Measurements from ENCODE around the gene TXNDC12. TPM values are rescaled to one million over a fixed set of nuclear protein-coding genes. Genes with fewer than 3 reads are reported as not detected.
"Not testable (repeated sequence)": the region's sequence is repeated elsewhere in the genome, so short reads cannot be mapped to it uniquely, and the experiment has no call there.

The TXNDC12 gene
- total and polyA plus RNA-seq, 5 donors from 2014 or later, result 39.9 to 114 (median 90.2) TPM

DNA sequence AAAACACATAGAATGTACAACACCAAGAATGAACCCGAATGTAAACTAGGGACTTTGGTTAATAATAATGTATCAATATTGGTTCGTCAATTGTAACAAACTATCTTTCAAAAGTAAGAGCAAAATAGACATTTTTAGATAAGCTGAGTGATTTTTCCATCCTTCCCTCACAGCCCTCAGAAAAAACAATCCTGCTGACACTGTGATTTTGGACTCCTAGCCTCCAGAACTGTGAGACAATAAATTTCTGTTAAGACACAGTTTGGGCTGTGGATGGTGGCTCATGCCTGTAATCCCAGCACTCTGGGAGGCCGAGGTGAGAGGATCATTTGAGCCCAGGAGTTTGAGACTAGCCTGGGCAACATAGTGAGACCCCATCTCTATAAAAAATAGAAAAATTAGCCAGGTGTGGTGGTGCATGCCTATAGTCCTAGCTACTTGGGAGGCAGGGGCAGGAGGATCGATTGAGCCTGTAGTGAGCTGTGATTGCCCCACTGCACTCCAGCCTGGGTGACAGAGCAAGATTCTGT, 9.3 kb downstream of the TXNDC12 start:
- H3K27me3 Mint-ChIP-seq; H3K9me3 Mint-ChIP-seq; H3K9me3 ChIP-seq (ENCODE audit: control insufficient read depth in 2 of 2, low read length in 2 of 2); DNase-seq; H3K36me3 ChIP-seq (ENCODE audit: control insufficient read depth, insufficient read depth, low read length); H3K27ac ChIP-seq (ENCODE audit: insufficient read depth, low read length, poor library complexity, severe bottlenecking); ATAC-seq (ENCODE audit: low read depth in 2 of 2); H3K4me1 ChIP-seq (ENCODE audit: control insufficient read depth, insufficient read depth, low read length, poor library complexity, severe bottlenecking); H3K4me3 ChIP-seq (ENCODE audit: low read depth, low read length); H3K27me3 ChIP-seq (ENCODE audit: control insufficient read depth, insufficient read depth, low read length): not testable (repeated sequence)
- Mint-ChIP-seq H3K4me3 (peak overlapping the region in 1 of 4 donors; percentile 36), H3K4me1 (peaks cover 20 to 27% (median 23%) of the 10 kb centered on the region in 4 donors), H3K36me3 (peaks cover 35% of the 10 kb centered on the region), H3K27ac (peak overlapping the region in 1 of 3 donors; percentile 57)

GRCh38 chr1:52045236-52045635, 9.8 kb downstream of the TXNDC12 start:
- Histone ChIP-seq H3K36me3 (ENCODE audit: control insufficient read depth, insufficient read depth, low read length) (peaks cover 9% of the 10 kb centered on the region), H3K4me1 (ENCODE audit: control insufficient read depth, insufficient read depth, low read length, poor library complexity, severe bottlenecking) (no peaks in the 10 kb centered on the region), H3K9me3 (ENCODE audit: control insufficient read depth in 2 of 2, low read length in 2 of 2) (no peaks in the 10 kb centered on the region), H3K27ac (ENCODE audit: insufficient read depth, low read length, poor library complexity, severe bottlenecking) (no peak overlapping the region), H3K27me3 (ENCODE audit: control insufficient read depth, insufficient read depth, low read length) (no peaks in the 10 kb centered on the region), H3K4me3 (ENCODE audit: low read depth, low read length) (no peak overlapping the region)
- no peak for ATAC-seq (ENCODE audit: low read depth in 2 of 2)
- Mint-ChIP-seq H3K36me3 (peaks cover 31% of the 10 kb centered on the region), H3K4me1 (peaks cover 16 to 24% (median 21%) of the 10 kb centered on the region in 4 donors), H3K27me3 (no peaks in the 10 kb centered on the region), H3K9me3 (peaks cover 0 to 1% (median 0%) of the 10 kb centered on the region in 7 donors), H3K4me3 (no peak overlapping the region), H3K27ac (no peak overlapping the region)
- DNase-seq, result no peak

DNA sequence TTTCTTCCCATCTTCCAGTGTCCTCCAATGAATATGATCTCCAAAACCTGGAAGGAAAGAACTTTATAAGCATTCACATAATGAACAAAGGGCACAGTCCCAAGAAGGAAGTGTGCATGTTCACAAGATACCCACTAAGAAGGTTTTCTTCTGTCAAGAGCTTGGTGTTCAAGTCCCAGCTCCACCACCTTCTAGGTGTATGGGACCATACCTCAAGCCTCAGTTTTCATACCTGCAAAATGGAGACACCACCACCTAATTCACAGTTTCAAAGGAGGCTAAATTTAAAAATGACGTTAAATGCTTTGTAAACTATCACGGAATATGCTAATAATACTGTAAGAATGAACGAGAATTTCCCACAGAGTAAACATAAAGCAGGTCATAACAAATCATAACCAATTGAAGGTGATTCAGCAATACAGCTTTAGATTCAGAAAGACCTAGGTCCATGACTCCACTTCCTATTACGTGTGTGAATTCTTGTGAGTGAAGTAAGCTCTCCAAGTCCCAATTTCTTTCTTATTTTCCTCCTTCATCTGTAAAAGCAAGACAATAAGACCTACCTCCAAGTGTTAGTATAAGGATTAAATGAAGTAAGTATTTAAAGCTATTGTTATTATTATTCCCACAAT, 13.3 kb downstream of the TXNDC12 start:
- H3K4me3 Mint-ChIP-seq, result no peak overlapping the region
- no peak overlapping the region for H3K27ac Mint-ChIP-seq
- ATAC-seq (ENCODE audit: low read depth in 2 of 2) (no peak), DNase-seq (no peak)
- H3K4me1 Mint-ChIP-seq, result peaks cover 10 to 19% (median 16%) of the 10 kb centered on the region in 4 donors
- H3K36me3 Mint-ChIP-seq, result peaks cover 34% of the 10 kb centered on the region
- H3K27me3 ChIP-seq (ENCODE audit: control insufficient read depth, insufficient read depth, low read length), result no peaks in the 10 kb centered on the region
- H3K9me3 Mint-ChIP-seq, result peaks cover 0 to 1% (median 0%) of the 10 kb centered on the region in 7 donors
- peaks cover 25% of the 10 kb centered on the region for H3K36me3 ChIP-seq (ENCODE audit: control insufficient read depth, insufficient read depth, low read length)
- no peak overlapping the region for H3K4me3 ChIP-seq (ENCODE audit: low read depth, low read length)
- H3K9me3 ChIP-seq (ENCODE audit: control insufficient read depth in 2 of 2, low read length in 2 of 2), result no peaks in the 10 kb centered on the region
- H3K27ac ChIP-seq (ENCODE audit: insufficient read depth, low read length, poor library complexity, severe bottlenecking), result no peak overlapping the region
- H3K27me3 Mint-ChIP-seq, result no peaks in the 10 kb centered on the region
- no peaks in the 10 kb centered on the region for H3K4me1 ChIP-seq (ENCODE audit: control insufficient read depth, insufficient read depth, low read length, poor library complexity, severe bottlenecking)

- Mint-ChIP-seq H3K27ac (no peak overlapping the region), H3K36me3 (peaks cover 24% of the 10 kb centered on the region), H3K9me3 (no peaks in the 10 kb centered on the region), H3K27me3 (no peaks in the 10 kb centered on the region), H3K4me3 (no peak overlapping the region), H3K4me1 (peaks cover 9 to 15% (median 10%) of the 10 kb centered on the region in 4 donors)
- Histone ChIP-seq H3K27ac (ENCODE audit: insufficient read depth, low read length, poor library complexity, severe bottlenecking) (no peak overlapping the region), H3K4me1 (ENCODE audit: control insufficient read depth, insufficient read depth, low read length, poor library complexity, severe bottlenecking) (peaks cover 5% of the 10 kb centered on the region), H3K9me3 (ENCODE audit: control insufficient read depth in 2 of 2, low read length in 2 of 2) (no peaks in the 10 kb centered on the region), H3K4me3 (ENCODE audit: low read depth, low read length) (no peak overlapping the region), H3K27me3 (ENCODE audit: control insufficient read depth, insufficient read depth, low read length) (no peaks in the 10 kb centered on the region), H3K36me3 (ENCODE audit: control insufficient read depth, insufficient read depth, low read length) (peaks cover 25% of the 10 kb centered on the region)
- ATAC-seq (ENCODE audit: low read depth in 2 of 2), result no peak
- no peak for DNase-seq
Observed at GRCh38 chr1:52037909-52038308, 17.1 kb downstream of the TXNDC12 start.

- peaks cover 25% of the 10 kb centered on the region for H3K36me3 Mint-ChIP-seq
- H3K4me1 ChIP-seq (ENCODE audit: control insufficient read depth, insufficient read depth, low read length, poor library complexity, severe bottlenecking), result peaks cover 10% of the 10 kb centered on the region
- no peaks in the 10 kb centered on the region for H3K27me3 ChIP-seq (ENCODE audit: control insufficient read depth, insufficient read depth, low read length)
- no peak for DNase-seq
- no peak overlapping the region for H3K4me3 ChIP-seq (ENCODE audit: low read depth, low read length)
- ATAC-seq (ENCODE audit: low read depth in 2 of 2), result no peak
- no peak overlapping the region for H3K4me3 Mint-ChIP-seq
- no peaks in the 10 kb centered on the region for H3K9me3 Mint-ChIP-seq
- H3K27ac ChIP-seq (ENCODE audit: insufficient read depth, low read length, poor library complexity, severe bottlenecking), result no peak overlapping the region
- H3K27ac Mint-ChIP-seq, result no peak overlapping the region
- H3K4me1 Mint-ChIP-seq, result peaks cover 10 to 16% (median 12%) of the 10 kb centered on the region in 4 donors
- no peaks in the 10 kb centered on the region for H3K9me3 ChIP-seq (ENCODE audit: control insufficient read depth in 2 of 2, low read length in 2 of 2)
- peaks cover 25% of the 10 kb centered on the region for H3K36me3 ChIP-seq (ENCODE audit: control insufficient read depth, insufficient read depth, low read length)
- H3K27me3 Mint-ChIP-seq, result no peaks in the 10 kb centered on the region
Observed at GRCh38 chr1:52037402-52037814, 17.6 kb downstream of the TXNDC12 start.

GRCh38 chr1:52034050-52034384, 21.0 kb downstream of the TXNDC12 start:
- Histone ChIP-seq H3K27ac (ENCODE audit: insufficient read depth, low read length, poor library complexity, severe bottlenecking) (peak overlapping the region; percentile 91), H3K4me3 (ENCODE audit: low read depth, low read length) (peak overlapping the region; percentile 89), H3K27me3 (ENCODE audit: control insufficient read depth, insufficient read depth, low read length) (no peaks in the 10 kb centered on the region), H3K4me1 (ENCODE audit: control insufficient read depth, insufficient read depth, low read length, poor library complexity, severe bottlenecking) (peaks cover 33% of the 10 kb centered on the region), H3K36me3 (ENCODE audit: control insufficient read depth, insufficient read depth, low read length) (peaks cover 15% of the 10 kb centered on the region), H3K9me3 (ENCODE audit: control insufficient read depth in 2 of 2, low read length in 2 of 2) (no peaks in the 10 kb centered on the region)
- Mint-ChIP-seq H3K4me3 (peak overlapping the region; percentile 90 to 96 (median 93)), H3K27ac (peak overlapping the region; percentile 95 to 98 (median 97)), H3K9me3 (no peaks in the 10 kb centered on the region), H3K4me1 (peaks cover 34 to 46% (median 38%) of the 10 kb centered on the region in 4 donors), H3K27me3 (no peaks in the 10 kb centered on the region), H3K36me3 (peaks cover 24% of the 10 kb centered on the region)
- DNase-seq (no peak), ATAC-seq (ENCODE audit: low read depth in 2 of 2) (no peak)

- no peaks in the 10 kb centered on the region for H3K9me3 Mint-ChIP-seq
- Histone ChIP-seq H3K9me3 (ENCODE audit: control insufficient read depth in 2 of 2, low read length in 2 of 2) (no peaks in the 10 kb centered on the region), H3K4me1 (ENCODE audit: control insufficient read depth, insufficient read depth, low read length, poor library complexity, severe bottlenecking) (peaks cover 33% of the 10 kb centered on the region), H3K27me3 (ENCODE audit: control insufficient read depth, insufficient read depth, low read length) (no peaks in the 10 kb centered on the region), H3K4me3 (ENCODE audit: low read depth, low read length) (peak within 1 kb of the TSS; percentile 89), H3K36me3 (ENCODE audit: control insufficient read depth, insufficient read depth, low read length) (peaks cover 12% of the 10 kb centered on the region), H3K27ac (ENCODE audit: insufficient read depth, low read length, poor library complexity, severe bottlenecking) (peak within 1 kb of the TSS; percentile 91)
- peak within 1 kb of the TSS; percentile 95 to 98 (median 97) for H3K27ac Mint-ChIP-seq
- peak within 1 kb of the TSS; percentile 90 to 96 (median 93) for H3K4me3 Mint-ChIP-seq
- DNase-seq (peak; percentile 83 to 96 (median 89)), ATAC-seq (ENCODE audit: low read depth in 2 of 2) (peak; percentile 94 to 96)
- no peaks in the 10 kb centered on the region for H3K27me3 Mint-ChIP-seq
- peaks cover 34 to 46% (median 38%) of the 10 kb centered on the region in 4 donors for H3K4me1 Mint-ChIP-seq
- H3K36me3 Mint-ChIP-seq, result peaks cover 21% of the 10 kb centered on the region
Observed at GRCh38 chr1:52033190-52034049, 21.6 kb downstream of the TXNDC12 start, which contains the start of gene KTI12. Gene KTI12, minus strand, starts transcription at chr1:52033810. Its CDS starts 49 bp downstream, at chr1:52033761.
